ENCODE results near the gene CADM1.

DNA sequence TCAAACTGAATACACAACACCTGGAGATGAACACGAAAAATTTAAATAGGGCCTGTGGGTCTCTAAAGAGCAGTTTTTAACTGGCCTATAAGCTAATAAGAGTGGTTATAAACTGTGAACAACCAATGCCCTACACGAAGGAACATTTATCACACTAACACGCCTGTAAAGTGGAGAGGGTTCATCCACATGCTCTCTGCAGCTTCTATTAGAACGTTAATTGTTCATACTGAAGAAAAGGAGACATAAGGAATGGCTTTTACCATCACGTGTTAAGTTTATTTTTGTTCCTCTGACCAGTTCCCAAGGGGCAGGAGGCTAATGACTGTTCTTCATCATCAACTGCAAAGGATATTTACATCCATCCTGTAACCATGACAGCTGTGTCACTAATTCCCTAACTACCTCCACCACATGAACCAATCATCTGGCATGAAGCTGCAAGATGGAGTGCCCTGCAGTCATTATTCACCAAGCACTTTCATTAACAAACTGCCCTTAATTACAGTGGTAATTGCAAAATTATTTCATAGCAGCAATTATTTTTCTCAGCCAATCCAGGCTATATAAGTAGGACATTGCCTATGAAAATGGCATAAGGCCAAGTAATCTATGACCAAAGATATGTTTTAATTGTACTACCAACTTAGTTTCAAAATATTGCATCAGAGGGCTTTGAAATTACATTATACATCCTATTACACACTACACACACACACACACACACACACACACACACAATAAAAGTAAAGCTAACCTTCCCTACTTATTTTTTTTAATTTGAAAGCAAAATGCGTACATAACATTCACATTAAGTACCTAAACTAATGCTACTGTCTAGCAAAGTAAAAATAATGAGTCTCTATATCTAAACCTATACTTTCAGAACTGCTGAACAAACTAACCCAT lies 186.7 kb downstream of the CADM1 start:
- TF ChIP-seq EZH2 (IDR thresholded peaks at IDR 0.05; ENCODE audit: borderline replicate concordance) (no peak), EZH2phosphoT487 (IDR thresholded peaks at IDR 0.05; ENCODE audit: low read depth, severe bottlenecking, unreplicated experiment) (no peak)
- TF ChIP-seq, protein P1, sequence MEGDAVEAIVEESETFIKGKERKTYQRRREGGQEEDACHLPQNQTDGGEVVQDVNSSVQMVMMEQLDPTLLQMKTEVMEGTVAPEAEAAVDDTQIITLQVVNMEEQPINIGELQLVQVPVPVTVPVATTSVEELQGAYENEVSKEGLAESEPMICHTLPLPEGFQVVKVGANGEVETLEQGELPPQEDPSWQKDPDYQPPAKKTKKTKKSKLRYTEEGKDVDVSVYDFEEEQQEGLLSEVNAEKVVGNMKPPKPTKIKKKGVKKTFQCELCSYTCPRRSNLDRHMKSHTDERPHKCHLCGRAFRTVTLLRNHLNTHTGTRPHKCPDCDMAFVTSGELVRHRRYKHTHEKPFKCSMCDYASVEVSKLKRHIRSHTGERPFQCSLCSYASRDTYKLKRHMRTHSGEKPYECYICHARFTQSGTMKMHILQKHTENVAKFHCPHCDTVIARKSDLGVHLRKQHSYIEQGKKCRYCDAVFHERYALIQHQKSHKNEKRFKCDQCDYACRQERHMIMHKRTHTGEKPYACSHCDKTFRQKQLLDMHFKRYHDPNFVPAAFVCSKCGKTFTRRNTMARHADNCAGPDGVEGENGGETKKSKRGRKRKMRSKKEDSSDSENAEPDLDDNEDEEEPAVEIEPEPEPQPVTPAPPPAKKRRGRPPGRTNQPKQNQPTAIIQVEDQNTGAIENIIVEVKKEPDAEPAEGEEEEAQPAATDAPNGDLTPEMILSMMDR (IDR thresholded peaks at IDR 0.05; ENCODE audit: poor library complexity) = no peak
